ENCODE measurements around the gene FAM89A.
"Not testable (repeated sequence)": the region's sequence is repeated elsewhere in the genome, so short reads cannot be mapped to it uniquely, and the experiment has no call there.

FAM89A gene

DNA sequence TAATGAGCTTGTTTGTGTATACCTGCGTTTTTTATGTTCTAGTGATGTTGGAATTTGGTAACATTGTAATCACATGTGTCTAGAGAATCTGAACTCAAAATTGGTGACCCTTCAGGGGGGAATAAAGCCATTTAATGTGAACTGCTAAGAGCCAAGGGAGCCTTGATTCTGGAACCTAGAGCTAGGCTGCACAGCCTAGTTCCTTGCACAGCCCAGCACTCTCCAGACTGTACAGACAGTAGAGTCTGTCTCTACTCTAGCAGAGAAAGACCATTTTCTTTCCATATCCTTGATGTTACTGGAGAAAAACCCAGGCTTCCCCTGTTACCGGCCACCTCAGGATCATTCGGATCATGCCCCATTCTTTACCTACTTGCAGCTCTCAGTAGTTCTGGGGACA lies 52.6 kb downstream of the FAM89A start:
- DNase-seq (ENCODE audit: low spot score) = no peak

DNA sequence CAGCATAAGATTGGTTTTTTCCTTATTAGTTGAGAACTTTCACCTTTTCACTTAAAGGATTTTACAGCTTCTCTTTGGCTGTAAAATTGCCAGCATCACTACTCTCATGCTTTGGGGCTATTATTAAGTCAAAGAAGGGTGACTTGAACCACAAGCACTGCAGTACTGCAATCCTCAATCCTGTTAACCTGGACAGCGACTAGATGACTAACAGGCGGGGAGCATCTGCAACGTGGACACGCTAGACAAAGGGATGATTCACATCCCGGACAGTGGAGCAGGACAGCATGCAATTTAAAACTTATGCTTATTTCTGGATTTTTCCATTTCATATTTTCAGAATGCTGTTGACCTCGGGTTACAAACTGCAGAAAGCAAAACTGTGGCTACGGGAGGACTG lies 53.1 kb downstream of the FAM89A start:
- no peak for DNase-seq (ENCODE audit: low spot score)

DNA sequence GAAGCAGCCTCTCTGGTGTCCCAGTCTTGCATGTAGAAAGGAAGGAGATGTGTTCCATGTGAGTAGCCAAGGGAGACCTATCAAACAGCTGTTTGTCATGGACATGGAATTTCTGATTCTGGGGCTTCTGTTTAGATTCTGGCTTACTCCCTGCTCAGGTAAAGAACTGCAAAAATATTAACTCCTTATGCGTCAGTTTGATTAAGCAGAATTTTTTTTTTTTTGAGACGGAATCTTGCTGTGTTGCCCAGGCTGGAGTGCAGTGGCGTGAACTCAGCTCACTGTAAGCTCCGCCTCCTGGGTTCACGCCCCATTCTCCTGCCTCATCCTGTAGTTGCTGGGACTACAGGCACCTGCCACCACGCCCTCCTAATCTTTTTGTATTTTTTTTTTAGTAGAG lies 54.3 kb downstream of the FAM89A start:
- no peak for DNase-seq (ENCODE audit: low spot score)

DNA sequence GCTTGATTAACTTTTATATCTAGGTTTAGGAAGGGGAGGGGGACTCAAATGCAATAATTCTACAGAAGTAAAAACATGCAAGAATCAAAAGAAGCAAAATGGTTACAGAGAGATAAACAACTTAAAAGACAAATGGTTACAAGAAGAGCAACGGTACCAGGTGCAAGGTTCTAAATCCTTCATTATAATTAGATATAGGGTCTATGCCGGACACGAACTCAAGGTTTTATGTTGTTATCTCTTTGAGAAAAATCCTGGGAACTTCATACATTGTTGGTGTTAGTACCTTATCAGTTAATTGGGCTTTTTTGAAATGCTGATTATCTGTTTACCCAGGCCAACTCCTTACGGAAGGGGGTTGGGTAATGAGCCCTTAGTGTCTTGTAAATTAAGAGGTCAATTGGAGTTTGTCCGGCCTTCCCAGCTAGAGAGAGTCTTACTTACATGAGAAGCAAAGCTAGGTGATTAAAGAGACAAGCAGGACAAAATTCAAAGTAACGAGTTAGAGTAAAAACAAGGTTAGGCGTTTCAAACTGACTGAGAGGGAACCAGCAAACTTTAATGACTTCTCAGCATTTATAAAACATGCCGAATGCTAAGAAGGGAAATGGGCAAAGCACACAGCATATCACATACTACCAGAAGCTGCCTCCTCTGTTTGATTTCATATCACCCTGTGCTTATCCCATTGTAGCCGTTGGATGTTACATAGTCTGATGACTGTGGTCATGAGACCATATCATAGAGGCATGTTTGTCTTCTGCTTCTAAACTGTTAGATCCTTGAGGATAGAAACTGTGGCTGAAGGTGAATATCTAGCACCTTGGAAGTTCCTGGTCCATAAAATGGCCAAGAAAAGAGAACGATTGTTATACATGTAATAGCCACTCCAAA lies 55.2 kb downstream of the FAM89A start:
- DNase-seq (ENCODE audit: low spot score) = not testable (repeated sequence)

DNA sequence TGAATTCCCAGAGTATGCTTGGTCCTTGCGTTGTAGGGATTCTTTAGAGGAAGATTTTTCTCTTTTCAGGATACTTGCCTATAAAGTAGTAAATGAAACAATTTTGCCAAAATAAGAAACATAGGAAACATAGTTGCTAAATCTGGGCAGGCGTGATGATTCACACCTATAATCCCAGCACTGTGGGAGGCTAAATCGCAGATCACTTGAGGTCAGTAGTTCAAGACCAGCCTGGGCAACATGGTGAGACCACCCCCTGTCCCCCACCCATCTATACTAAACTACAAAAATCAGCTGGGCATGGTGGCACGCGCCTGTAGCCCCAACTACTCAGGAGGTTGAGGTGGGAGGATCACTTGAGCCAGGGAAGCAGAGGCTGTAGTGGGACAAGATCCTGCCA lies 56.2 kb downstream of the FAM89A start:
- DNase-seq (ENCODE audit: low spot score) = no peak

DNA sequence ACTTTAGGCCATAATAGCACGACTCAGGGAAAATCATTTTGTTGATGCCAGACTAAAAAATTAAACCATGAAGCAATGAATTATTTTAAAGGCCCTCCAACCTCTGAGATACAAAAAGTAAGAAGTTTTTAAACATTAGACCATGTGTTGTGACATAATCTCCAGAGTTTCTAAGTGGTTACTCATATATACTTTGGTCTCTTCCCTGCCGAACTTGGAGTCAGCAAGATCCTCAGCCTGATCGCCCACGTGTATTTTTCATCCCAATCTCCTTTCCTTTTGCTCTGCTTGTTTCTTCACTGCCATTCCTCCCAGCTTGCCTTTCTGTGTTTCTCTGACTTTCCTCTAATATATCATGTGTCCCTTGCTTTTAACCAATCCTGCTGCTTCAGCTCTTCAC lies 57.4 kb downstream of the FAM89A start:
- no peak for DNase-seq (ENCODE audit: low spot score)

DNA sequence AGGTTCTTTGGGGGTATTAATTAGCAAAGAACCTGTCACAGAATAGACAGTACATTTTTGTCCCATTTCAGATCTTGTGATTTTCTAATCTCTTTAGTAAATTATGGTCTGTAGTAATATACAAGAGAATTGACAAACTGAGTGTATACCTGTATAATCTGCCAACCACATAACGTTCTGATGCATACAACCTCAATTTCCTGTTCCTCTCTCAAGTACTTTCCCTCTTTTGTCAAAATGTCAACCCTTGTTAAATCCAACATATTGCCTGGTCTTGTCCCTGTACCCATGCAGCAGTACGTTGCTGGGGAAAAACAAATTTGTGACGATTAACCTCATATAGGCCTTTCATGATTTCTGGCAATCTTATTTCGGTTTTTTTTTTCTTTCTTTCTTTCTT lies 60.1 kb downstream of the FAM89A start:
- no peak for DNase-seq (ENCODE audit: low spot score)

DNA sequence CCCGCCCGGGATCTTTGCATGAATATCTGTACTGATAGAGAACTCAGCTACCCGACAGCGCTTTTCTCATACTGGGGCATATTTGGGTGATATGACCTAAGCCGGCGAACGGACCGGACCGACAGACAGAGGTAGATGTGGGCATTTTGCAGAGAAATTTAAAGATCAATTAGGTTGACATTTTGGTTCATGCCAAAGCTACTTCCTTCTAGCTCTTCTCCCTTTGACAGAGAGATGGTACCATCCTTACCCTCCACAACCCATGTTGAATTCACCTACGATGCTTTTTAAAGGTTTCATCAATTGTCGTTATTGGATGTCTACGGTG lies 60.7 kb downstream of the FAM89A start:
- no peak for DNase-seq (ENCODE audit: low spot score)

GRCh38 chr1:230978491-230979388 lies 61.3 kb downstream of the FAM89A start, which contains the start of the genes ARV1 and TTC13:
Gene ARV1, plus strand, starts transcription at chr1:230979094. Its CDS starts 12 bp downstream, at chr1:230979106.
Gene TTC13, minus strand, starts transcription at chr1:230978861. Its CDS starts 31 bp downstream, at chr1:230978830.
- DNase-seq (ENCODE audit: low spot score) = peak; percentile 98

GRCh38 chr1:230977761-230978490 lies 62.1 kb downstream of the FAM89A start:
- DNase-seq (ENCODE audit: low spot score) = peak; percentile 21

DNA sequence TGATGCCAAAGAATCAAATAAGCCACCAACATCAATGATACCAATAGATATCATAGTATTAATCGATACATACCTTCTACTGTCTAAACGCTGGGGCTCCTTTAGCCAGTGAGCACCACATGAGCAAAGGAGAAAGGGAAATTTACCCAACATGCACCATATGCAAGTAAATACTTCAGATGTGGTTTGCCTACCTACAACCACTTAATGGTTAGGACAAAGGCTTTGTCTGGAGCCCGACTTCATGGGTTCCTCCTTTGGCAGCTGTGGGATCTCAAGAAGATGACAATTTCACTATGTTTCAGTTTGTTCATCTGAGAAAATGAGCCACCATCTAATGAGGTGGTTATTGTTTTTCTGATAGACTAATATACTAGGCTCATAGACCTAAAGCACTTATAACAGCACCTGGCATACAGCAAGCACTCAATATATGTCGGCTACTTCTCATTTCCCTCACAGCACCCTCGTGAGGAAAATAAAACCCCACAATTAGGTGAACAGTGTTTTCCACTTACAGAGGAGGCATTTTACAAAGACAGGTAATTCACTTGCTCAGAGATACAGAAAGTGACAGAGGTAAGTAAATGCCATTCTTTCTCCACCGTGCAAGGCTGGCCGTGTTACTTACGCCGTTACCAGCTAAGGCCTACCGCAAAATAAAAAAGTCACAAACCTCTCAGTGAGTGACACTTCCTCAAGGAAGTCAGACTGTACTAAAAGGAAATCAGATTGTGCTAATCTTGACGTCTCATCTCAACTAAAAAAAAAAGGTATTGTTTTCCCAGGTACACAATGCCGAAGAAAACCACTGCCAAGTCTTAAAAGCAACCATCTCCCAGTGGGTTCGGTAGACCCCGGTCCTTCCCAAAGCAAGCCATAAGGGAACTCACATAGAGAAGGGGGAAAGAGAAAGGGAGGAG lies 63.0 kb downstream of the FAM89A start:
- DNase-seq (ENCODE audit: low spot score) = no peak

GRCh38 chr1:230976360-230976759 lies 63.7 kb downstream of the FAM89A start:
- no peak for DNase-seq (ENCODE audit: low spot score)

DNA sequence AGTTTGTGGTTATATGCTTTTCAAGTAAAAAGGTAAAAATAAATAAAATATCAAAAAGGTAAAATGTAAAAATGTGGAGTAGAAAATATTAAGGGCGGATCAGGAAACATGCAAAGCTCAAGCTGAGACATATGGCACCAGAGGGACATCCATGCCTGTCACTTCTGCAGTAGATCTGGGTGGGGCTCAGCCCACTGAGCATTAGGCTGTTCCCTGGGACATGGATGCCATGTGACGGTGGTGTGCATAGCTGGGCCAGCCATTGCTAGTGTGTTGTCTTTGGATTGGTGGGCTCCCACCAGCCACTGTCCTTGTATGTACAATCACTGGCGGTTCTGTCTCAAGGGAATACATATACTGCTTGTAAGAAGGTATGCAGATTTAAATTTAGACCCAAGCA lies 64.4 kb downstream of the FAM89A start:
- no peak for DNase-seq (ENCODE audit: low spot score)

DNA sequence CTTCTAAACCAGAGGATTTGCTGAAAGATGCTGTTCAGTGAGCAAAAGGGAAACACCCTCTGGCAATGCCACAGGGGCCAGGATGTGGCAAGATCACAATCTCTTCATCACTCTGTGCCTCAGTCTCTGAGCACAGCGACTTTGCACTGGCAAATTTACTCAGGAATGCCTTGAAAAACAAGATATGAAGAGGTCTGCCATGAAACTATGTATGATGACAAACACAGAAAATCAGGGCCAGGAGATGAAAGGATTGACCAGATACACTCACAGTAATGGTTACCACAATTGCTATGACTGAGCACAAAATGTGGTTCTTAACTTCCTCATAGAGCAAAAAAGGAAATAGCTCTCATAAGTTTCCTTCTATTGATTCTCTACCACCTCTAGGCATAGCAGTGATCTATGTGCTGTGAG lies 67.2 kb downstream of the FAM89A start:
- no peak for DNase-seq (ENCODE audit: low spot score)

DNA sequence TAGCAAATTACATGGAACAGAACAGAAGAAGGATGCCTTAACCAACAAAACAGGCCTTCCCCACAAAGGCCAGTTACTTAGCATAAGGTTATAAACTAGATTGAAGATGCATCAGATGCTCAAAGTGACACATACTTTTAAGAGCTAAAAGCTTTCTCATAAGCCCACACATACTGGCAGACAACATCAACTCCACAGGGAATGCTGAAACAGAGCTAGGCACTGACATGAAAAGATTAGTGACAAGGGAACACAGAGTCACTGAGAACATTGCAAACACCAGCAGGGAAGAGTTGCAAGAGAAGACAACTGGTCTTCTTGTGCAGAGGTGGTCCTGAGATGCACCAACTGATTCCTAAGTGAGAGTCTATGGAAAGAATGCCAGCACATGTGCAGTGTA lies 68.3 kb downstream of the FAM89A start:
- no peak for DNase-seq (ENCODE audit: low spot score)

DNA sequence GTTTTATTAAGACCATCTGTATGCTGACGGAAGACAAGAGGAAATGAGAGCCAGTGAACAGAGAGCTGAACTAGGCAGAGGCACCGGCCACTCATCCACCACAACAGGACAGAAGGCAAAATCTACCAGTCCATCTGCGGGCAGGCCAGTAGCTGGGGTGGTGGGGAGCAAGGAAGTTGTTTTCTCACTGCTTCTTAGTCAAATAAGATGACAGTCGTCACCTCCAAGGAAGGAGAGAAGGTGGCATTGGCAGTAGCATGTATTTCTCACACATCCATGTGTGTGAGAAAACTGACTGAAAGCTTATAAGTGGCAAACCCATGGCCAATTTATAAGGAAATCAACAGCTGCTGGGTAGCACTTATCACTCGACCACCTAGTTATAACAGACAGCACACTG lies 69.6 kb downstream of the FAM89A start:
- no peak for DNase-seq (ENCODE audit: low spot score)
